GM21737 (cell line): Measurements from ENCODE around the gene LAMC2.

Experiments used
- ATAC-seq: cut with Tn5 transposase; IDR thresholded peaks from one replicate; pipeline ENCODE4 v1.9.1; 2021; ENCODE audit warnings: mild to moderate bottlenecking, moderate library complexity; ENCODE audit not compliant: unreplicated experiment

The LAMC2 gene

GRCh38 chr1:183167676-183168075 is 18.4 kb upstream of the LAMC2 start:
- ATAC-seq: no peak

GRCh38 chr1:183168308-183168707 is 17.8 kb upstream of the LAMC2 start:
- no peak for ATAC-seq

- no peak for ATAC-seq
Measured at GRCh38 chr1:183173828-183174227, 12.2 kb upstream of the LAMC2 start.

GRCh38 chr1:183175631-183176030 is 10.4 kb upstream of the LAMC2 start:
- ATAC-seq: no peak

GRCh38 chr1:183178545-183178944 is 7.5 kb upstream of the LAMC2 start:
- no peak for ATAC-seq

GRCh38 chr1:183179033-183179432 is 7.0 kb upstream of the LAMC2 start:
- no peak for ATAC-seq

- ATAC-seq: no peak
Measured at GRCh38 chr1:183180218-183180617, 5.8 kb upstream of the LAMC2 start.

GRCh38 chr1:183180634-183181056 is 5.4 kb upstream of the LAMC2 start:
- ATAC-seq: peak; percentile 73

GRCh38 chr1:183186841-183187240 is 777 bp downstream of the LAMC2 start:
- no peak for ATAC-seq

GRCh38 chr1:183188240-183188639 is 2.2 kb downstream of the LAMC2 start:
- ATAC-seq: no peak

- ATAC-seq: no peak
Measured at GRCh38 chr1:183191833-183192232, 5.8 kb downstream of the LAMC2 start.

GRCh38 chr1:183193963-183194525 is 8.0 kb downstream of the LAMC2 start:
- no peak for ATAC-seq

- peak; percentile 96 for ATAC-seq
Measured at GRCh38 chr1:183194527-183195141, 8.6 kb downstream of the LAMC2 start.

- ATAC-seq: peak; percentile 42
Measured at GRCh38 chr1:183195142-183195574, 9.1 kb downstream of the LAMC2 start.

GRCh38 chr1:183197762-183198161 is 11.7 kb downstream of the LAMC2 start:
- ATAC-seq: no peak

GRCh38 chr1:183198463-183198862 is 12.4 kb downstream of the LAMC2 start:
- no peak for ATAC-seq

GRCh38 chr1:183199304-183199703 is 13.2 kb downstream of the LAMC2 start:
- no peak for ATAC-seq

- ATAC-seq: no peak
Measured at GRCh38 chr1:183200451-183200850, 14.4 kb downstream of the LAMC2 start.

GRCh38 chr1:183203094-183203493 is 17.0 kb downstream of the LAMC2 start:
- ATAC-seq: no peak

GRCh38 chr1:183205196-183205781 is 19.2 kb downstream of the LAMC2 start:
- no peak for ATAC-seq

GRCh38 chr1:183206538-183207122 is 20.6 kb downstream of the LAMC2 start:
- ATAC-seq: no peak

GRCh38 chr1:183209533-183210158 is 23.6 kb downstream of the LAMC2 start:
- no peak for ATAC-seq
